Smooth muscle cell of trachea (primary cell): Measurements from ENCODE around the gene TRIM15. TPM values are rescaled to one million over a fixed set of nuclear protein-coding genes. Genes with fewer than 3 reads are reported as not detected.

ENCODE experiments used
- total RNA-seq: library from RNA; depleted of rRNA; stranded (reverse); fragments of >200 nt; gene quantifications from 2 replicates; pipeline ENCODE4 v1.2.1, GENCODE V29; 2014

TRIM15 gene
- not detected in 2 replicates for total RNA-seq

DNA sequence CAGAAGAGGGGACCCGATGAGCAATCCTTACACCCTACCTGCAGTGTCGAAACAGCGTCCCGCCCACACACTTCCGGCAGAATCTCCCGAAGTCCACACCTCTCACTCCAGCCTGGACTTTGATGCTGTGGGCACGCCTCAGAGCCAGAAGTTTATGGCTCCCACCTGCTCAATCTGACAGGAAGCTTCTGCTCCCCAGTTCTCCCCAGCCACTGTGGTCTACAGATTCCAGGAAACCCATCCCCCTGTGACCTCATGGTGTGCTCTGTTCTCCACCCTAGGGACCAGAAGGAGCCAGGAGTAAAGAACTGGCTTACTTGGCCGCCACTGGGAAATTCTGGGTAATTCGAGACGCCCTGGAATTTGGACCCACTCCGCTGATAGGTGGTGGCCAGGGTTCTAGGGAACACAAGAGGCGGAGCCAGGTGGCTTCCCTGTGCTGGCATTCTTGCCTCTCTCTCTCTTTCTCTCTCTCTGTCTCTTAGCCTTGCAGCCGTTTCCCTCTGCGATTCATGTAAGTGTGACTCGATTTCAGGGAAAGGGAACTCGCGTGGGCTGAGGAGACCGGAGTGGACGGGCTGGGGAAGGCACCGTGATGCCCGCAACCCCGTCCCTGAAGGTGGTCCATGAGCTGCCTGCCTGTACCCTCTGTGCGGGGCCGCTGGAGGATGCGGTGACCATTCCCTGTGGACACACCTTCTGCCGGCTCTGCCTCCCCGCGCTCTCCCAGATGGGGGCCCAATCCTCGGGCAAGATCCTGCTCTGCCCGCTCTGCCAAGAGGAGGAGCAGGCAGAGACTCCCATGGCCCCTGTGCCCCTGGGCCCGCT, at the start of gene TRIM15:
TSS of gene TRIM15 (plus strand) at position 457 of the 828 bp plus-strand sequence. CDS start at position 596, 139 bp downstream.

GRCh38 chr6:30135757-30136156, 27.6 kb upstream of the TRIM15 start, which contains the start of gene TRIM40:
TRIM40 (plus strand) TSS chr6:30136140; CDS start chr6:30137037, 897 bp downstream.

DNA sequence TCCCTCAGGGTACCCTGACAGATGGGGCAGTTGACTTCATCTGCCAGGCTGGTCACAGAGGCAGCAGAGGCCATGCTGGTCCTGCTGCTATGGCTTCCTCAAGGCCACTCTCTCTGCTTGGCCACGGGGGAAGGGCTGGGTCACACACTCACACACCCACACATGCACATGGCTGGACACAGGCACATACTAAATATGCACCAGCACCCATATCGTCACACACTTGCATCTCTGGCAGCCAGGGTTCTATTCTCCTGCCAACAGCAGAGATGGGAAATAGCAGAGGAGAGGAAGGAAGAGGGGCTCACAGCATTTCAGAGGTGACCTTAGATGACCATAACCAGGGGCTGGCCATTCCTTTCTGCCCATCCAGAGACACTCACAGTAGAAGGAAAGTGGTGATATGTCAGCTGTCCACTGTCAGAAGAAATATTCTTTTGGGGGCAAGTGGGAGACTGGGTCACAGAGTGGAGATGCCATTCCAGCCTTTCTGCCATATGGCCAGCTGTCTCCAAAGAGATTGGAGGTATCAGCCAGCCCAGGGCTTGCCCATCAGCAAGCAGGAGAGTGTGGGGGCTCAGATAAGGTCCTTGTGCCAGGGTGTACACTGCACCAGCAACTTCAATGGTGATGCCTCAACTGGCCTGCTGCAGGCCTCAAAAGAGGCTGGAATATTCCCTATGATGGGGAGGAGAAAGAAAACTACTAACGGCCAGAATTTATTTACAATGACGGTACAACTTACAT, 2.4 kb upstream of the TRIM15 start, which contains the start of gene TRIM10:
TSS of gene TRIM10 (minus strand) at position 427 of the 747 bp plus-strand sequence. CDS start at position 74, 353 bp downstream.

DNA sequence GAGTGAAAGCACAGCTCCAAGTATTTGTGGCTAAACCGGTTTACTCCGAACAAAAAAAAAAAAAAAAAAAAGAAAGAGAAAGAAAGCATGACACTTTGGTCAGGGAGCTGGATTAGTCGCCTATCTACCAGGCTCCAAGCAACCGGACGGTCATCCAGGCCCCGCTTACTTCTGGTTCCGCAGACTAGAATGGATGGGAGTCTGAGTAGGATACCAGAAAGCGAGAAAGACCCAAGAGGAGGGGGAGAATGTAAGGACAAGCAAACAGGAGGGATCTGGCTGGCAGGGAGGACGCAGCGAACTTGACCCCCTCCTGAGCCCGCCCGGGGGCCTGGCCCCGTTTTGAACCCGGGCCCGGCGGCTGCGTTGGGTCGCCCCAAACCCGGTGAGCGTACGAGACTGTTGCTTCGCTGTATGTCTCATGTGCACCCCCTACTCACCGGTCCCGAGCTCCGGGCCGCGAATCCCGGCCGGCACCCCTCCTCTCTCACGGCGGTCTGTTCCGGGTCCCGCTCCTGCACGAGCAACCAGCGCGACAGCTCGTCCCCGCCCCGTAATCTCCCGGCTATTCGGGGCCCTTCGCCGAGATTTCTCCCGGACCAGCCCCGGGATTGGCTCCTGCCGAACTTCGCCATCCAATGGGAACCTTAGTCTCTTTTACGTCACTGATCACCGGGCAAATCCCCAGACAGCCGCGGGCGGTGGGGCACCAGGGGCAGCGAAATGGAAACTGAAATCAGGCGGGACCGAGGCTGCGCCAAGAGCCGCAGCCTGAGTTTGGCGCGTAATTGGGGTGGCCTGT, 49.7 kb downstream of the TRIM15 start, which contains the start of gene TRIM26:
TSS of gene TRIM26 (minus strand) at position 542 of the 802 bp plus-strand sequence. CDS start 14,303 bp downstream, outside the sequence.

Other genes starting within 250 kb of the TRIM15 start
- gene HLA-A, start 221.0 kb upstream of the TRIM15 start, total RNA-seq = 281 and 453 TPM in 2 replicates
- gene POLR1H, start 102.3 kb upstream of the TRIM15 start, total RNA-seq = 25.0 and 29.2 TPM in 2 replicates
- 15.6 and 23.0 TPM in 2 replicates for gene PPP1R11, start 96.3 kb upstream of the TRIM15 start, total RNA-seq
- gene RNF39, start 87.8 kb upstream of the TRIM15 start, total RNA-seq = under 0.01 TPM in 1 of 2 replicates, not detected in the other
- not detected in 2 replicates for gene TRIM31, start 50.5 kb upstream of the TRIM15 start, total RNA-seq
- gene TRIM40, start 27.4 kb upstream of the TRIM15 start, total RNA-seq = not detected in 2 replicates
- gene TRIM10, start 2.3 kb upstream of the TRIM15 start, total RNA-seq = not detected in 2 replicates
- 28.2 and 30.8 TPM in 2 replicates for gene TRIM26, start 49.9 kb downstream of the TRIM15 start, total RNA-seq
- 12.7 and 13.6 TPM in 2 replicates for gene TRIM39, start 163.4 kb downstream of the TRIM15 start, total RNA-seq
- gene RPP21, start 181.6 kb downstream of the TRIM15 start, total RNA-seq = 27.9 and 52.3 TPM in 2 replicates